HepG2 (cell line): ENCODE data around the gene ALDOA. TPM values are rescaled to one million over a fixed set of nuclear protein-coding genes. Genes with fewer than 3 reads are reported as not detected.

ENCODE experiments used
- ATAC-seq: fragments of 200-7000 bp; cut with Tn5 transposase; 3 replicates; pipeline ENCODE4 v1.9.1; 2020; ENCODE audit warnings: mild to moderate bottlenecking, moderate library complexity
- BruUV-seq: library from RNA; stranded (reverse); fragments of 400-500 nt; replicated peaks from 2 replicates; lab custom pipeline; 2021; lab: Mats Ljungman, UMichigan
- CTCF ChIA-PET: fragments of 300-600 bp; formaldehyde crosslinking; extraction: SDS; loops from one replicate; lab custom pipeline; 2021; ENCODE audit warnings: low total read pairs, inconsistent platforms, low intra/inter-chr PET ratio; lab: Yijun Ruan, JAX
- POLR2A ChIA-PET: fragments of 350-600 bp; sonication (Branson Sonifier 250); formaldehyde crosslinking; loops from one replicate; lab custom pipeline; 2020; ENCODE audit warnings: antibody characterized with exemption, inconsistent platforms; lab: Yijun Ruan, JAX
- DNase-seq: peaks from one replicate; pipeline ENCODE4 v3.0.0-alpha.2; 2015; ENCODE audit warnings: low spot score
- FAIRE-seq: peaks from 3 replicates; lab custom pipeline; 2011; peaks lifted over from hg19 to GRCh38; lab: Jason Lieb, UNC
- H2AFZ ChIP-seq: one replicate; pipeline ENCODE4 v1.6.1; 2011; ENCODE audit warnings: low read length, inconsistent platforms
- H3K27ac ChIP-seq: fragments of 300-600 bp; 3 replicates; pipeline ENCODE4 v1.8.0; 2011; ENCODE audit warnings: mixed run types, mild to moderate bottlenecking, mixed read lengths, low read length, inconsistent platforms; ENCODE audit not compliant: insufficient read depth; ENCODE audit errors: extremely low read length
- H3K27me3 ChIP-seq, 2 experiments: fragments of 200-600 bp in 1 of 2; 2 replicates in 1 of 2; 3 replicates in 1 of 2; pipeline versions ENCODE4 v1.6.0 to v1.8.0; 2011; ENCODE audit warnings: low read length in 2 of 2, mild to moderate bottlenecking in 2 of 2, moderate library complexity in 2 of 2, inconsistent platforms in 1 of 2; ENCODE audit not compliant: insufficient read depth in 2 of 2, control insufficient read depth in 1 of 2
- H3K36me3 ChIP-seq, 2 experiments: fragments of 200-600 bp in 1 of 2; replicated peaks in 1 of 2; 2 replicates in 1 of 2; 3 replicates in 1 of 2; pipeline versions ENCODE4 v1.5.1 to v1.8.0; 2011; ENCODE audit warnings: low read length in 2 of 2, inconsistent platforms in 1 of 2; ENCODE audit not compliant: insufficient read depth in 2 of 2, control insufficient read depth in 1 of 2
- H3K4me1 ChIP-seq: 2 replicates; pipeline ENCODE4 v1.5.1; 2012; ENCODE audit warnings: low read length, inconsistent platforms; ENCODE audit not compliant: insufficient read depth
- H3K4me2 ChIP-seq: 2 replicates; pipeline ENCODE4 v1.6.0; 2011; ENCODE audit warnings: low read depth, low read length, inconsistent platforms
- H3K4me3 ChIP-seq, 3 experiments: fragments of 200-600 bp in 1 of 3; sonication (generic), shearing (Covaris generic) in 1 of 3; replicated peaks in 1 of 3; 2 replicates each; pipeline ENCODE4 v1.5.1; 2011 to 2016; ENCODE audit warnings: low read length in 3 of 3, inconsistent platforms in 2 of 3, low read depth in 2 of 3, mild to moderate bottlenecking in 2 of 3, control low read depth in 1 of 3, mixed read lengths in 1 of 3; ENCODE audit not compliant: insufficient read depth in 1 of 3
- H3K79me2 ChIP-seq: one replicate; pipeline ENCODE4 v1.6.1; 2011; ENCODE audit warnings: low read length, inconsistent platforms; ENCODE audit not compliant: insufficient read depth
- H3K9ac ChIP-seq: 2 replicates; pipeline ENCODE4 v1.6.0; 2011; ENCODE audit warnings: mild to moderate bottlenecking, low read depth, low read length, inconsistent platforms; ENCODE audit not compliant: insufficient read depth
- H3K9me3 ChIP-seq: 2 replicates; pipeline ENCODE4 v1.5.1; 2012; ENCODE audit warnings: mild to moderate bottlenecking, low read length
- H4K20me1 ChIP-seq: 2 replicates; pipeline ENCODE4 v1.6.0; 2011; ENCODE audit warnings: inconsistent platforms, mild to moderate bottlenecking, low read length, moderate library complexity; ENCODE audit not compliant: insufficient read depth
- ARNT ChIP-seq: fragments of 450-650 bp; IDR thresholded peaks from 2 replicates; pipeline ENCODE4 v1.6.1; 2017
- HES4 ChIP-seq: sonication (generic); formaldehyde crosslinking; IDR thresholded peaks from 2 replicates; pipeline ENCODE4 v1.9.0; 2021; ENCODE audit warnings: mild to moderate bottlenecking, missing genetic modification reagents, borderline replicate concordance
- HNRNPH1 ChIP-seq: fragments of 200-400 bp; formaldehyde crosslinking; optimal IDR thresholded peaks from 2 replicates; pipeline ENCODE3; 2017; ENCODE audit warnings: mild to moderate bottlenecking, low read depth, low read length
- POLR2G ChIP-seq: fragments of 200-400 bp; formaldehyde crosslinking; IDR thresholded peaks from 2 replicates; pipeline ENCODE4 v1.6.1; 2018; ENCODE audit warnings: mild to moderate bottlenecking, low read depth, low read length, moderate library complexity
- RBFOX2 ChIP-seq: fragments of 200-400 bp; formaldehyde crosslinking; IDR thresholded peaks from 2 replicates; pipeline ENCODE4 v1.6.1; 2017; ENCODE audit warnings: low read depth, mild to moderate bottlenecking, low read length
- RXRA ChIP-seq: sonication (generic); formaldehyde crosslinking; IDR thresholded peaks from 2 replicates; pipeline ENCODE4 v1.5.1; 2020; ENCODE audit warnings: missing genetic modification reagents
- SETDB1 ChIP-seq: sonication (generic); formaldehyde crosslinking; IDR thresholded peaks from 2 replicates; pipeline ENCODE4 v1.5.1; 2020; ENCODE audit warnings: missing genetic modification reagents, mild to moderate bottlenecking, borderline replicate concordance
- SOX6 ChIP-seq, 2 experiments: fragments of 450-650 bp in 1 of 2; sonication (generic) in 1 of 2; formaldehyde crosslinking in 1 of 2; IDR thresholded peaks; 2 replicates each; pipeline versions ENCODE4 v1.4.0 to v1.6.1; 2017 to 2020; ENCODE audit warnings: antibody characterized with exemption in 1 of 2, mild to moderate bottlenecking in 1 of 2, missing genetic modification reagents in 1 of 2
- ZC3H13 ChIP-seq: sonication (generic); formaldehyde crosslinking; IDR thresholded peaks from 2 replicates; pipeline ENCODE4 v1.8.1; 2023; ENCODE audit warnings: mild to moderate bottlenecking, missing genetic modification reagents, moderate library complexity
- ZFP36L1 ChIP-seq: sonication (generic); formaldehyde crosslinking; IDR thresholded peaks from 2 replicates; pipeline ENCODE4 v1.8.0; 2022; ENCODE audit warnings: mild to moderate bottlenecking, missing genetic modification reagents, moderate library complexity
- ZIK1 ChIP-seq: sonication (generic); formaldehyde crosslinking; IDR thresholded peaks from 2 replicates; pipeline ENCODE4 v1.5.0; 2020; ENCODE audit warnings: mild to moderate bottlenecking, low read depth, missing genetic modification reagents, borderline replicate concordance
- ZMYM3 ChIP-seq: sonication (generic); formaldehyde crosslinking; IDR thresholded peaks from 2 replicates; pipeline ENCODE4 v1.5.1; 2020; ENCODE audit warnings: mild to moderate bottlenecking, missing genetic modification reagents
- ZNF280B ChIP-seq: sonication (generic); formaldehyde crosslinking; IDR thresholded peaks from 2 replicates; pipeline ENCODE4 v1.5.0; 2020; ENCODE audit warnings: missing genetic modification reagents, mild to moderate bottlenecking, borderline replicate concordance
- ZNF333 ChIP-seq: sonication (generic); formaldehyde crosslinking; IDR thresholded peaks from 2 replicates; pipeline ENCODE4 v1.4.0; 2020; ENCODE audit warnings: mild to moderate bottlenecking, missing genetic modification reagents, borderline replicate concordance
- WGBS: methylation state at CpG from one replicate; pipeline ENCODE4 v1.1.6; 2017; ENCODE audit warnings: low lambda C conversion rate; 5-methylcytosine and 5-hydroxymethylcytosine counted together
- in situ Hi-C: cut with HindIII; loops from 2 replicates; pipeline ENCODE4 v1.10.0; 2017; ENCODE audit warnings: low pct_unique_long_range_greater_than_20kb; ENCODE audit not compliant: extremely low pct_ligation_motif_present
- intact Hi-C: fragments of 100-400 bp; cut with micrococcal nuclease; formaldehyde crosslinking; loops from one replicate; pipeline ENCODE4 v1.10.0; 2022; ENCODE audit not compliant: unreplicated experiment
- polyA plus RNA-seq, 8 experiments: library from polyadenylated mRNA; depleted of rRNA in 3 of 8; stranded (reverse) in 7 of 8; unstranded in 1 of 8; fragments of >200 nt; fragmentation: Illumina TruSeq in 4 of 8; extraction: Trizol in 4 of 8; gene quantifications; 2 replicates each; pipeline versions ENCODE4 v1.2.1 to v1.2.3, GENCODE V29; 2011 to 2016; ENCODE audit warnings: low read depth in 4 of 8, missing spikeins in 1 of 8, mixed read lengths in 1 of 8; ENCODE audit not compliant: insufficient read depth in 1 of 8
- total RNA-seq, 5 experiments: library from RNA; depleted of rRNA; stranded (reverse); fragments of >200 nt; fragmentation: Illumina TruSeq; extraction: Trizol; gene quantifications; 2 replicates each; pipeline ENCODE4 v1.2.3, GENCODE V29; 2016; ENCODE audit warnings: low read depth in 1 of 5
- TF ChIP-seq, protein P1 (sequence below), 2 experiments: fragments of 450-650 bp in 1 of 2; sonication (generic) in 1 of 2; formaldehyde crosslinking; IDR thresholded peaks; 2 replicates each; pipeline versions ENCODE4 v1.5.0 to v1.8.0; 2020 to 2022; ENCODE audit warnings: mild to moderate bottlenecking in 1 of 2, missing genetic modification reagents in 1 of 2
- TF ChIP-seq, protein P2 (sequence below): IDR thresholded peaks from 2 replicates; pipeline ENCODE4 v1.6.1; 2016; ENCODE audit warnings: mild to moderate bottlenecking, missing biosample characterization, missing genetic modification reagents
- TF ChIP-seq, protein P3 (sequence below): sonication (generic); formaldehyde crosslinking; IDR thresholded peaks from 2 replicates; pipeline ENCODE4 v1.8.0; 2022; ENCODE audit warnings: mild to moderate bottlenecking, missing genetic modification reagents, borderline replicate concordance

The ALDOA gene
- total and polyA plus RNA-seq, 2 of the 13 experiments (the other 11 are each of a cell fraction or from before 2014, with no cell fraction given): 925 to 1,884 TPM

DNA sequence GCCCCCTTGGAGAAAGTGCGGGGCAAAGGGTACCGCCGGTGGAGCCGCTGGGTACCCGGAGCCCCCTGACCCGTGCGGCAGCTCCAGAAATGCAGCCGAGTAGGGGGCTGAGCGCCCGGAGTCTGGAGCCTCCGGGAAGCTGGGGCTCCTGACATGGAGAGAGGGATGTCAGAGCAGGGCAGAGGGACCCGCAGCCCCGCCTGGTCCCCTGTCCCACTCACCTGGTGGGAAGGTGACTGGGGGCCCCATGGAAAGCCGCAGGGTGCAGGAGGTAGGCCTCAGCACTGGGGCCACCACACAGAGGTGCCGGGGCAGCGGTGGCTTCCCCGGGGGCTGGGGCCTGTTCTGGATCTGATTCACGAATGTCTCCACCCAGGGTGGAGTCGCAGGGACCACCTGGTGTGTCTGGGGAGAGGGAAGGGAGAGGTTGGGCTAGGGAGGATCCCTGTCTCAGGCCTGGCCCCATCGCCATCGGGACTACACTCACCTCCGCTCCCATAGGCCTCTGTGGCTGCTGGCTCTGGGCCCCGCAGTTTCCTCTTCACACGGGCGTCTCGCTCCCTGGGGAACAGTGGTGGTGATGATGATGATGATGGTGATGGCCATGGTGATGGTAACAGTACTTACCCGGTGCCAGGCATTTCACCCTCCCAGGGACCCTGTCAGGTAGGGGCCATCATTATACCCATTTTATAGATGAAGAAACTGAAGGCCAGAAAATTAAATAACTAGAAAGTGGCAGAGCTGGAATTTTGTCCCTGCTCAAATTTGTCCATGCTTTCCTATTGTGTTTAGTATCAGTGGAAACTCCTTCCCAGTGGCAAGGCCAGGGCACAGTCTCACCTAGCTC is 21.0 kb downstream of the ALDOA start (continued):
- TF ChIP-seq ZIK1 (CRISPR knock-in tag) (no peak), POLR2G (no peak), HNRNPH1 (peak; percentile 10), RXRA (CRISPR knock-in tag) (no peak), RBFOX2 (peak; percentile 81), SETDB1 (no peak), SOX6 (IDR thresholded peaks at IDR 0.05) (no peak), SOX6 (CRISPR knock-in tag; IDR thresholded peaks at IDR 0.05) (no peak), HES4 (CRISPR knock-in tag) (no peak), ZNF333 (peak; percentile 26; the same call in 1 of the 2 replicates), ZC3H13 (0 out of 2 replicates have a peak, but pooled peaks have one; percentile 9), ZFP36L1 (CRISPR knock-in tag) (no peak)
- TF ChIP-seq, all 625 proteins: peak for 9

DNA sequence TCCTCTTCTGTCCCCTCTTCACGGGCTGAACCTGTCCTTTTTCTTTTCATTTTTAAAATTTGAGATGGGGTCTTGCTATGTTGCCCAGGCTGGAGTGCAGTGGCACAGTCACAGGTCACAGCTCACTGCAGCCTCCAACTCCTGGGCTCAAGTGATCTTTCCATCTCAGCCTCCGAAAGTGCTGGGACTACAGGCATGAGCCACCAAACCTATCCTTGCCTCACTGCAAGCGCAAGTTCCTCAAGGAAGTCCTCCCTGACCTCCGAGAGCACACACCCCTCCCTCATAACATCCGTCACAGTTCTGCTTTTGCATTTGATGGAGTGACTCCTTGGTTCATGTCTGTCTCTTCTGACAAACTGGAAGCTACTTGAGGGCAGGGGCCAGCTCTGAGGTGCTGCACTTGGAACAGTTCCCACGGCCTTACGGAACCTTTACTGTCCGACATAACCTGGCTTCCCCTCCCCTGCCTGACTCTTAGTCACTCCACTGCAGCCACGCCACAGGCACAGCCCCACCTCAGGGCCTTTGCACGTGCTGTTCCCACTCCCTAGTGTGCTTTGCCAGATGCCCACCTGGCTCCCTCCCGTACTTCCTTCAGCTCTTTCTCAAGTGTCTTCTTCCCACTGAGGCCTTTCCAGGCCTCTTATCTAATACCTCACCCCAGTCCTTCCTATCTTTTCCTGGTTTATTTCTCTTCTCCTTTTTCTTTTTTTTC is 21.8 kb downstream of the ALDOA start:
- H3K27me3 ChIP-seq: no peaks in the 10 kb centered on the region
- H3K4me3 ChIP-seq: no peak overlapping the region
- H2AFZ ChIP-seq: no peak overlapping the region
- intact Hi-C loops (loop anchor here (10.0 kb wide), 1 partner anchor 567 kb away; the partner anchor contains the start of genes FBRS and PRR14), in situ Hi-C loops (loop anchor here (25.0 kb wide), 1 partner anchor 550 kb away; no protein-coding TSS in a partner anchor)
- no peaks in the 10 kb centered on the region for H3K9me3 ChIP-seq
- 95% methylated on average over 11 of the region's 11 CpGs for WGBS
- FAIRE-seq (no peak), DNase-seq (no peak), ATAC-seq (no peak)
- no peaks in the 10 kb centered on the region for H4K20me1 ChIP-seq
- no peak overlapping the region for H3K27ac ChIP-seq
- H3K4me2 ChIP-seq: no peak overlapping the region
- peaks cover 44% of the 10 kb centered on the region for H3K4me1 ChIP-seq
- peaks cover 2% of the 10 kb centered on the region for H3K79me2 ChIP-seq
- no TSS peak for BruUV-seq
- POLR2A ChIA-PET: interaction anchor here (2.5 to 6.0 kb wide), 2 partner anchors 12 kb away, joined by 8 to 50 read pairs; partner anchors contain the start of gene PPP4C
- no peak overlapping the region for H3K9ac ChIP-seq
- CTCF ChIA-PET: no interaction called here
- peaks cover 20 to 34% of the 10 kb centered on the region in 2 experiments for H3K36me3 ChIP-seq
- TF ChIP-seq, protein P1, sequence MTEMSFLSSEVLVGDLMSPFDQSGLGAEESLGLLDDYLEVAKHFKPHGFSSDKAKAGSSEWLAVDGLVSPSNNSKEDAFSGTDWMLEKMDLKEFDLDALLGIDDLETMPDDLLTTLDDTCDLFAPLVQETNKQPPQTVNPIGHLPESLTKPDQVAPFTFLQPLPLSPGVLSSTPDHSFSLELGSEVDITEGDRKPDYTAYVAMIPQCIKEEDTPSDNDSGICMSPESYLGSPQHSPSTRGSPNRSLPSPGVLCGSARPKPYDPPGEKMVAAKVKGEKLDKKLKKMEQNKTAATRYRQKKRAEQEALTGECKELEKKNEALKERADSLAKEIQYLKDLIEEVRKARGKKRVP (CRISPR knock-in tag; IDR thresholded peaks at IDR 0.05): no peak
- TF ChIP-seq, protein P2, sequence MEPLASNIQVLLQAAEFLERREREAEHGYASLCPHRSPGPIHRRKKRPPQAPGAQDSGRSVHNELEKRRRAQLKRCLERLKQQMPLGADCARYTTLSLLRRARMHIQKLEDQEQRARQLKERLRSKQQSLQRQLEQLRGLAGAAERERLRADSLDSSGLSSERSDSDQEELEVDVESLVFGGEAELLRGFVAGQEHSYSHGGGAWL: no peak
- TF ChIP-seq, protein P3, sequence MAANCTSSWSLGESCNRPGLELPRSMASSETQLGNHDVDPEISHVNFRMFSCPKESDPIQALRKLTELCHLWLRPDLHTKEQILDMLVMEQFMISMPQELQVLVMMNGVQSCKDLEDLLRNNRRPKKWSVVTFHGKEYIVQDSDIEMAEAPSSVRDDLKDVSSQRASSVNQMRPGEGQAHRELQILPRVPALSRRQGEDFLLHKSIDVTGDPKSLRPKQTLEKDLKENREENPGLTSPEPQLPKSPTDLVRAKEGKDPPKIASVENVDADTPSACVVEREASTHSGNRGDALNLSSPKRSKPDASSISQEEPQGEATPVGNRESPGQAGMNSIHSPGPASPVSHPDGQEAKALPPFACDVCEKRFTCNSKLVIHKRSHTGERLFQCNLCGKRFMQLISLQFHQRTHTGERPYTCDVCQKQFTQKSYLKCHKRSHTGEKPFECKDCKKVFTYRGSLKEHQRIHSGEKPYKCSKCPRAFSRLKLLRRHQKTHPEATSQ (CRISPR knock-in tag): no peak
- 0 out of 2 replicates have a peak, but pooled peaks have one; percentile 52 for TF ChIP-seq ZMYM3 (CRISPR knock-in tag)
- TF ChIP-seq ZNF280B (CRISPR knock-in tag): no peak
- no peak for TF ChIP-seq ARNT
